HepG2 (cell line): ENCODE data around the gene AMPH. TPM values are rescaled to one million over a fixed set of nuclear protein-coding genes. Genes with fewer than 3 reads are reported as not detected.

Source experiments
- ATAC-seq: fragments of 200-7000 bp; cut with Tn5 transposase; 3 replicates; pipeline ENCODE4 v1.9.1; 2020; ENCODE audit warnings: mild to moderate bottlenecking, moderate library complexity
- BruUV-seq: library from RNA; stranded (reverse); fragments of 400-500 nt; replicated peaks from 2 replicates; lab custom pipeline; 2021; lab: Mats Ljungman, UMichigan
- CTCF ChIA-PET: fragments of 300-600 bp; formaldehyde crosslinking; extraction: SDS; loops from one replicate; lab custom pipeline; 2021; ENCODE audit warnings: low total read pairs, inconsistent platforms, low intra/inter-chr PET ratio; lab: Yijun Ruan, JAX
- POLR2A ChIA-PET: fragments of 350-600 bp; sonication (Branson Sonifier 250); formaldehyde crosslinking; loops from one replicate; lab custom pipeline; 2020; ENCODE audit warnings: antibody characterized with exemption, inconsistent platforms; lab: Yijun Ruan, JAX
- DNase-seq: peaks from one replicate; pipeline ENCODE4 v3.0.0-alpha.2; 2015; ENCODE audit warnings: low spot score
- FAIRE-seq: peaks from 3 replicates; lab custom pipeline; 2011; peaks lifted over from hg19 to GRCh38; lab: Jason Lieb, UNC
- H2AFZ ChIP-seq: one replicate; pipeline ENCODE4 v1.6.1; 2011; ENCODE audit warnings: low read length, inconsistent platforms
- H3K27ac ChIP-seq: fragments of 300-600 bp; 3 replicates; pipeline ENCODE4 v1.8.0; 2011; ENCODE audit warnings: mixed run types, mild to moderate bottlenecking, mixed read lengths, low read length, inconsistent platforms; ENCODE audit not compliant: insufficient read depth; ENCODE audit errors: extremely low read length
- H3K27me3 ChIP-seq, 2 experiments: fragments of 200-600 bp in 1 of 2; 2 replicates in 1 of 2; 3 replicates in 1 of 2; pipeline versions ENCODE4 v1.6.0 to v1.8.0; 2011; ENCODE audit warnings: low read length in 2 of 2, mild to moderate bottlenecking in 2 of 2, moderate library complexity in 2 of 2, inconsistent platforms in 1 of 2; ENCODE audit not compliant: insufficient read depth in 2 of 2, control insufficient read depth in 1 of 2
- H3K36me3 ChIP-seq, 2 experiments: fragments of 200-600 bp in 1 of 2; replicated peaks in 1 of 2; 2 replicates in 1 of 2; 3 replicates in 1 of 2; pipeline versions ENCODE4 v1.5.1 to v1.8.0; 2011; ENCODE audit warnings: low read length in 2 of 2, inconsistent platforms in 1 of 2; ENCODE audit not compliant: insufficient read depth in 2 of 2, control insufficient read depth in 1 of 2
- H3K4me1 ChIP-seq: 2 replicates; pipeline ENCODE4 v1.5.1; 2012; ENCODE audit warnings: low read length, inconsistent platforms; ENCODE audit not compliant: insufficient read depth
- H3K4me2 ChIP-seq: 2 replicates; pipeline ENCODE4 v1.6.0; 2011; ENCODE audit warnings: low read depth, low read length, inconsistent platforms
- H3K4me3 ChIP-seq, 3 experiments: fragments of 200-600 bp in 1 of 3; sonication (generic), shearing (Covaris generic) in 1 of 3; replicated peaks in 1 of 3; 2 replicates each; pipeline ENCODE4 v1.5.1; 2011 to 2016; ENCODE audit warnings: low read length in 3 of 3, inconsistent platforms in 2 of 3, low read depth in 2 of 3, mild to moderate bottlenecking in 2 of 3, control low read depth in 1 of 3, mixed read lengths in 1 of 3; ENCODE audit not compliant: insufficient read depth in 1 of 3
- H3K79me2 ChIP-seq: one replicate; pipeline ENCODE4 v1.6.1; 2011; ENCODE audit warnings: low read length, inconsistent platforms; ENCODE audit not compliant: insufficient read depth
- H3K9ac ChIP-seq: 2 replicates; pipeline ENCODE4 v1.6.0; 2011; ENCODE audit warnings: mild to moderate bottlenecking, low read depth, low read length, inconsistent platforms; ENCODE audit not compliant: insufficient read depth
- H3K9me3 ChIP-seq: 2 replicates; pipeline ENCODE4 v1.5.1; 2012; ENCODE audit warnings: mild to moderate bottlenecking, low read length
- H4K20me1 ChIP-seq: 2 replicates; pipeline ENCODE4 v1.6.0; 2011; ENCODE audit warnings: inconsistent platforms, mild to moderate bottlenecking, low read length, moderate library complexity; ENCODE audit not compliant: insufficient read depth
- ATF3 ChIP-seq: sonication (generic); formaldehyde crosslinking; IDR thresholded peaks from 2 replicates; pipeline ENCODE4 v1.4.0; 2020; ENCODE audit warnings: missing genetic modification reagents
- ISX ChIP-seq: sonication (generic); formaldehyde crosslinking; conservative IDR thresholded peaks from 2 replicates; pipeline ENCODE4 v1.5.0; 2020; ENCODE audit warnings: missing genetic modification reagents
- MATR3 ChIP-seq: sonication (generic); formaldehyde crosslinking; IDR thresholded peaks from 2 replicates; pipeline ENCODE4 v1.4.0; 2020; ENCODE audit warnings: missing genetic modification reagents
- SRF ChIP-seq: IDR thresholded peaks from 2 replicates; pipeline ENCODE4 v1.6.1; 2011; ENCODE audit warnings: mild to moderate bottlenecking, low read depth, low read length, moderate library complexity
- SSRP1 ChIP-seq: IDR thresholded peaks from 2 replicates; pipeline ENCODE4 v1.6.1; 2016; ENCODE audit warnings: control low read depth
- ZBTB7B ChIP-seq: sonication (generic); formaldehyde crosslinking; IDR thresholded peaks from 2 replicates; pipeline ENCODE4 v1.4.0; 2020; ENCODE audit warnings: missing genetic modification reagents
- ZNF225 ChIP-seq: sonication (generic); formaldehyde crosslinking; IDR thresholded peaks from 2 replicates; pipeline ENCODE4 v1.4.0; 2020; ENCODE audit warnings: mild to moderate bottlenecking, missing genetic modification reagents
- ZNF256 ChIP-seq: sonication (generic); formaldehyde crosslinking; conservative IDR thresholded peaks from 2 replicates; pipeline ENCODE4 v1.4.0; 2020; ENCODE audit warnings: missing genetic modification reagents
- WGBS: methylation state at CpG from one replicate; pipeline ENCODE4 v1.1.6; 2017; ENCODE audit warnings: low lambda C conversion rate; 5-methylcytosine and 5-hydroxymethylcytosine counted together
- in situ Hi-C: cut with HindIII; loops from 2 replicates; pipeline ENCODE4 v1.10.0; 2017; ENCODE audit warnings: low pct_unique_long_range_greater_than_20kb; ENCODE audit not compliant: extremely low pct_ligation_motif_present
- intact Hi-C: fragments of 100-400 bp; cut with micrococcal nuclease; formaldehyde crosslinking; loops from one replicate; pipeline ENCODE4 v1.10.0; 2022; ENCODE audit not compliant: unreplicated experiment
- polyA plus RNA-seq, 8 experiments: library from polyadenylated mRNA; depleted of rRNA in 3 of 8; stranded (reverse) in 7 of 8; unstranded in 1 of 8; fragments of >200 nt; fragmentation: Illumina TruSeq in 4 of 8; extraction: Trizol in 4 of 8; gene quantifications; 2 replicates each; pipeline versions ENCODE4 v1.2.1 to v1.2.3, GENCODE V29; 2011 to 2016; ENCODE audit warnings: low read depth in 4 of 8, missing spikeins in 1 of 8, mixed read lengths in 1 of 8; ENCODE audit not compliant: insufficient read depth in 1 of 8
- total RNA-seq, 5 experiments: library from RNA; depleted of rRNA; stranded (reverse); fragments of >200 nt; fragmentation: Illumina TruSeq; extraction: Trizol; gene quantifications; 2 replicates each; pipeline ENCODE4 v1.2.3, GENCODE V29; 2016; ENCODE audit warnings: low read depth in 1 of 5
- TF ChIP-seq, protein P1 (sequence below): fragments of 450-650 bp; IDR thresholded peaks from 2 replicates; pipeline ENCODE4 v1.6.1; 2017; ENCODE audit warnings: mild to moderate bottlenecking

Gene AMPH
- total and polyA plus RNA-seq, 2 of the 13 experiments (the other 11 are each of a cell fraction or from before 2014, with no cell fraction given), result not detected

GRCh38 chr7:38477333-38477732, 153.8 kb downstream of the AMPH start (continued):
- no peak for TF ChIP-seq ISX (CRISPR knock-in tag)

GRCh38 chr7:38476764-38477163, 154.4 kb downstream of the AMPH start:
- intact Hi-C loops (no loop called here), in situ Hi-C loops (no loop called here)
- H3K36me3 ChIP-seq, result no peaks in the 10 kb centered on the region
- ChIA-PET CTCF (no interaction called here), POLR2A (no interaction called here)
- no peak overlapping the region for H2AFZ ChIP-seq
- ATAC-seq (no peak), FAIRE-seq (no peak), DNase-seq (no peak)
- H4K20me1 ChIP-seq, result no peaks in the 10 kb centered on the region
- 46% methylated on average over 6 of the region's 6 CpGs for WGBS
- no peaks in the 10 kb centered on the region for H3K4me1 ChIP-seq
- TF ChIP-seq ATF3, result no peak
- TF ChIP-seq SRF, result no peak
- TF ChIP-seq ZNF225 (CRISPR knock-in tag), result no peak
- no peak for TF ChIP-seq MATR3 (CRISPR knock-in tag)
- no peak for TF ChIP-seq ZNF256 (CRISPR knock-in tag)
- TF ChIP-seq ZBTB7B (CRISPR knock-in tag), result no peak
- no peak for TF ChIP-seq SSRP1
- TF ChIP-seq, protein P1, sequence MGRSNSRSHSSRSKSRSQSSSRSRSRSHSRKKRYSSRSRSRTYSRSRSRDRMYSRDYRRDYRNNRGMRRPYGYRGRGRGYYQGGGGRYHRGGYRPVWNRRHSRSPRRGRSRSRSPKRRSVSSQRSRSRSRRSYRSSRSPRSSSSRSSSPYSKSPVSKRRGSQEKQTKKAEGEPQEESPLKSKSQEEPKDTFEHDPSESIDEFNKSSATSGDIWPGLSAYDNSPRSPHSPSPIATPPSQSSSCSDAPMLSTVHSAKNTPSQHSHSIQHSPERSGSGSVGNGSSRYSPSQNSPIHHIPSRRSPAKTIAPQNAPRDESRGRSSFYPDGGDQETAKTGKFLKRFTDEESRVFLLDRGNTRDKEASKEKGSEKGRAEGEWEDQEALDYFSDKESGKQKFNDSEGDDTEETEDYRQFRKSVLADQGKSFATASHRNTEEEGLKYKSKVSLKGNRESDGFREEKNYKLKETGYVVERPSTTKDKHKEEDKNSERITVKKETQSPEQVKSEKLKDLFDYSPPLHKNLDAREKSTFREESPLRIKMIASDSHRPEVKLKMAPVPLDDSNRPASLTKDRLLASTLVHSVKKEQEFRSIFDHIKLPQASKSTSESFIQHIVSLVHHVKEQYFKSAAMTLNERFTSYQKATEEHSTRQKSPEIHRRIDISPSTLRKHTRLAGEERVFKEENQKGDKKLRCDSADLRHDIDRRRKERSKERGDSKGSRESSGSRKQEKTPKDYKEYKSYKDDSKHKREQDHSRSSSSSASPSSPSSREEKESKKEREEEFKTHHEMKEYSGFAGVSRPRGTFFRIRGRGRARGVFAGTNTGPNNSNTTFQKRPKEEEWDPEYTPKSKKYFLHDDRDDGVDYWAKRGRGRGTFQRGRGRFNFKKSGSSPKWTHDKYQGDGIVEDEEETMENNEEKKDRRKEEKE, result no peak
- no peak overlapping the region for H3K9ac ChIP-seq
- no peaks in the 10 kb centered on the region for H3K27me3 ChIP-seq
- no peaks in the 10 kb centered on the region for H3K79me2 ChIP-seq
- no peaks in the 10 kb centered on the region for H3K9me3 ChIP-seq
- no peak overlapping the region for H3K27ac ChIP-seq
- no peak overlapping the region for H3K4me2 ChIP-seq
- no peak overlapping the region for H3K4me3 ChIP-seq
- BruUV-seq, result no TSS peak
